ENCODE data around the gene ITPRID1.

Gene ITPRID1

DNA sequence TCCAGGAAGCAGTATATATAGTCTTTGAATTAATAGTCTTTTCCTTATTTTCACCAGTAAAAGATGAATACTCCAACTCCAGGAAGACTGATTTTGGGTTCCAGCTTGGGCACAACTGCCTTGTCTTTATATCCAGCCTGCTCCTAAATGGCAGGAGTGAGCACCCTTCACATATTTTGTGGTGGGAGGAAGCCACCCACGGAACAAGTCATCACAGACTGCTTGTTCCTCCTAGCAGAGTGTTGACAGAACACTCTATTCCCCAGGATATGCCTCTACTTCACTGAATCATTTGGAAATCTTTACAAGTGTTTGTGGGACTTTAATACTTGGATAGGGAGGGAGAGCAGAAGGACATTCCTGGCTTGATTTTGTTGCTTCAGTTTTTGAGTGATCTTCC lies 31.7 kb downstream of the ITPRID1 start:
- Mint-ChIP-seq H3K27me3 (no peaks in the 10 kb centered on the region), H3K27ac (no peak overlapping the region), H3K4me1 (no peaks in the 10 kb centered on the region), H3K9me3 (no peaks in the 10 kb centered on the region), H3K36me3 (no peaks in the 10 kb centered on the region), H3K4me3 (no peak overlapping the region)
- no peak for ATAC-seq (replicated peaks)
- DNase-seq: no peak

DNA sequence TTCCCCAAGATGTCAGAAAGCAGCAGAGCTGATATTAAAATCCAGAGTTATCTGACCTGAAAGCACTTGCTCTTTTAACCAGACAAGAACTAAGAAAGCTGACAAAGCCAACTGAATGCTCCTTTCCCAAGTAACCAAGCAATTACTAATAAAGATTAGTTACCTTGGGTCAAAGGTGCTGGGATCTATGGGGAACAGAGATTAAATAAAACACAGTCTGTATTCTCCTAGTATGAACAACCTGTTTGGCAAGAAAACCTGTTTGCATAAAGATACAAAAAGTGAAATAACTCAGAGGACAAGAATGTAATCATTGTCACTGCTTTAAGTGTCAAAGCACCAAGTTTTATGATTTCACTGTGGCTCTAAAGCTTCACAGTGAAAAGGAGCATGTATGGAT lies 35.7 kb downstream of the ITPRID1 start:
- Mint-ChIP-seq H3K36me3 (no peaks in the 10 kb centered on the region), H3K27ac (no peak overlapping the region), H3K27me3 (no peaks in the 10 kb centered on the region), H3K4me3 (no peak overlapping the region), H3K9me3 (peaks cover 0 to 1% of the 10 kb centered on the region in 2 donors), H3K4me1 (no peaks in the 10 kb centered on the region)
- no peak for DNase-seq
- ATAC-seq (replicated peaks): no peak

GRCh38 chr7:31550432-31550831 lies 36.5 kb downstream of the ITPRID1 start:
- peaks cover 0 to 1% of the 10 kb centered on the region in 2 donors for H3K9me3 Mint-ChIP-seq
- no peak overlapping the region for H3K4me3 Mint-ChIP-seq
- H3K27ac Mint-ChIP-seq: no peak overlapping the region
- H3K27me3 Mint-ChIP-seq: no peaks in the 10 kb centered on the region
- no peaks in the 10 kb centered on the region for H3K36me3 Mint-ChIP-seq
- H3K4me1 Mint-ChIP-seq: no peaks in the 10 kb centered on the region
- ATAC-seq (replicated peaks) (no peak), DNase-seq (no peak)

DNA sequence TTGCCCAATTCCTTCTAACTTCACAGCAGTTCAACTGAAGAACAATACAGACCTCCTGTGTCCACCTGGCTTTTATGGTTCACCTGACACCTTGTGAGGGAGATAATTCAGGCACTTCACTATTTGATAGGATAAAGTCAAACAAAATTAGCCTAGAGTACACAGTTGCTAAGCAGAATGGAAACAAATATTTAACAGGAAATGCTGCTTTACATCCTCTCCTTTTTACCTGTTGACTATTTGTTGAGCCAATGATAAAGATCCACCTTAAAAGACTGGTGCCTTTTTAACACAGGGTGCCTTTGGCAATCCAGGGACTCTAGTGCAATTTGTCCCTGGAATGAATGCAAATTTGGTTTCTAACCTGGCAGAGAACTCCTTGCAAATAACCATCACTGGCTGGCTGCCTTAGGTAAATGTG lies 39.8 kb downstream of the ITPRID1 start:
- peaks cover 0 to 1% of the 10 kb centered on the region in 2 donors for H3K9me3 Mint-ChIP-seq
- H3K27ac Mint-ChIP-seq: no peak overlapping the region
- no peak overlapping the region for H3K4me3 Mint-ChIP-seq
- no peaks in the 10 kb centered on the region for H3K4me1 Mint-ChIP-seq
- ATAC-seq (replicated peaks): no peak
- H3K36me3 Mint-ChIP-seq: no peaks in the 10 kb centered on the region
- DNase-seq: no peak
- no peaks in the 10 kb centered on the region for H3K27me3 Mint-ChIP-seq

GRCh38 chr7:31562002-31562401 lies 48.1 kb downstream of the ITPRID1 start:
- H3K4me3 Mint-ChIP-seq: no peak overlapping the region
- DNase-seq (no peak), ATAC-seq (replicated peaks) (no peak)
- no peaks in the 10 kb centered on the region for H3K27me3 Mint-ChIP-seq
- no peak overlapping the region for H3K27ac Mint-ChIP-seq
- H3K9me3 Mint-ChIP-seq: no peaks in the 10 kb centered on the region
- H3K4me1 Mint-ChIP-seq: no peaks in the 10 kb centered on the region
- H3K36me3 Mint-ChIP-seq: no peaks in the 10 kb centered on the region

- no peak overlapping the region for H3K4me3 Mint-ChIP-seq
- ATAC-seq (replicated peaks) (no peak), DNase-seq (no peak)
- H3K9me3 Mint-ChIP-seq: no peaks in the 10 kb centered on the region
- no peaks in the 10 kb centered on the region for H3K27me3 Mint-ChIP-seq
- H3K36me3 Mint-ChIP-seq: no peaks in the 10 kb centered on the region
- H3K27ac Mint-ChIP-seq: no peak overlapping the region
- no peaks in the 10 kb centered on the region for H3K4me1 Mint-ChIP-seq
These were observed 49.6 kb downstream of the ITPRID1 start for GRCh38 chr7:31563522-31563921.

GRCh38 chr7:31563951-31564350 lies 50.1 kb downstream of the ITPRID1 start:
- no peaks in the 10 kb centered on the region for H3K27me3 Mint-ChIP-seq
- no peak overlapping the region for H3K4me3 Mint-ChIP-seq
- no peaks in the 10 kb centered on the region for H3K4me1 Mint-ChIP-seq
- DNase-seq (no peak), ATAC-seq (replicated peaks) (no peak)
- H3K27ac Mint-ChIP-seq: no peak overlapping the region
- no peaks in the 10 kb centered on the region for H3K9me3 Mint-ChIP-seq
- no peaks in the 10 kb centered on the region for H3K36me3 Mint-ChIP-seq

GRCh38 chr7:31564661-31565060 lies 50.8 kb downstream of the ITPRID1 start:
- Mint-ChIP-seq H3K36me3 (no peaks in the 10 kb centered on the region), H3K4me3 (no peak overlapping the region), H3K4me1 (no peaks in the 10 kb centered on the region), H3K27me3 (no peaks in the 10 kb centered on the region), H3K9me3 (no peaks in the 10 kb centered on the region), H3K27ac (no peak overlapping the region)
- ATAC-seq (replicated peaks) (no peak), DNase-seq (no peak)

DNA sequence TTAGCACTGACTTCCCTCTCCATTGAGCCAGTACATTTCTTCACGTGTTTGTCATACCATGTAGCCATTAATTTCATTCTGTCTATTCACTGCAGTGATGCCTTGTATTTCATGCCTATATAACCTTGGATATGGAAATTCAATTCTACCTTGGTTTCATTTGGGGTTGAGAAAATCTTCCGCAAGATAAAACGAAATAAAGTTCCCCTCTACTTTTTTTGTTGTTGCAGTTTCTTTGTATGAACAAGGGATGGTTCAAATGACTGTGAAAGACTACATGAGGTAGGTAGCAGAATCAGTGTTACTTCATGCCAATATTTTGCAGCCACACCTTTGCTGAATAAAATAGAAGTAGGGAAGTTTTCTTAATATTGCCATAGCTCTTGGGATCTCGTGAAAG lies 55.6 kb downstream of the ITPRID1 start:
- Mint-ChIP-seq H3K4me3 (no peak overlapping the region), H3K4me1 (no peaks in the 10 kb centered on the region), H3K27ac (no peak overlapping the region), H3K36me3 (no peaks in the 10 kb centered on the region), H3K27me3 (no peaks in the 10 kb centered on the region), H3K9me3 (peaks cover 0 to 1% of the 10 kb centered on the region in 2 donors)
- DNase-seq: no peak
- no peak for ATAC-seq (replicated peaks)

- Mint-ChIP-seq H3K4me3 (no peak overlapping the region), H3K27me3 (no peaks in the 10 kb centered on the region), H3K36me3 (no peaks in the 10 kb centered on the region), H3K9me3 (peaks cover 0 to 1% of the 10 kb centered on the region in 2 donors), H3K4me1 (no peaks in the 10 kb centered on the region), H3K27ac (no peak overlapping the region)
- no peak for ATAC-seq (replicated peaks)
- no peak for DNase-seq
These were observed 69.6 kb downstream of the ITPRID1 start for GRCh38 chr7:31583526-31583925.

GRCh38 chr7:31583942-31584341 lies 70.1 kb downstream of the ITPRID1 start:
- Mint-ChIP-seq H3K36me3 (no peaks in the 10 kb centered on the region), H3K9me3 (peaks cover 0 to 1% of the 10 kb centered on the region in 2 donors)

DNA sequence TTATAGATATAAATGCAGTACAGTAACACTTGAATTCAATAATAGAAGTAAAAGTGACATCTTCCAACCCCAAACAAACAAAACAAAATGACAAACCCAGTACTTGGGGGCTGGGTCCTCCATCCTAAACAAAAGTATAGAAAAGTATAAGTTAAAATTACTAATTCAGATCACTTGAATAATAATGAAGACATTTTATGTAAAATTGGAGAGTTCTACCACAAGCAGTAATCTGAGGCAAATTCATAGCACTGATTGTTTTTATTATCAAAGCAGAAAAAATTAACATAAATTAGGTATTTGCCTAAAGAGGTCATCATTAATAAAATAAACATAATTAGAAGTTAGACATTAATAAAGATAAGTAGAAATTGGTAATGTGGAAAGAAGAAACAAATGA lies 81.5 kb downstream of the ITPRID1 start:
- ATAC-seq (replicated peaks) (no peak), DNase-seq (no peak)
- H3K27me3 Mint-ChIP-seq: no peaks in the 10 kb centered on the region
- no peak overlapping the region for H3K27ac Mint-ChIP-seq
- H3K9me3 Mint-ChIP-seq: peaks cover 3 to 4% of the 10 kb centered on the region in 2 donors
- no peaks in the 10 kb centered on the region for H3K36me3 Mint-ChIP-seq
- H3K4me3 Mint-ChIP-seq: no peak overlapping the region
- H3K4me1 Mint-ChIP-seq: no peaks in the 10 kb centered on the region

More at GRCh38 chr7:31583942-31584341, 70.1 kb downstream of the ITPRID1 start:
- Mint-ChIP-seq H3K27me3 (no peaks in the 10 kb centered on the region), H3K4me1 (no peaks in the 10 kb centered on the region), H3K27ac (no peak overlapping the region), H3K4me3 (no peak overlapping the region)
- ATAC-seq (replicated peaks): no peak
- DNase-seq: no peak

GRCh38 chr7:31602041-31602625 lies 88.2 kb downstream of the ITPRID1 start:
- no peak for ATAC-seq (replicated peaks)
- Mint-ChIP-seq H3K27me3 (no peaks in the 10 kb centered on the region), H3K36me3 (no peaks in the 10 kb centered on the region), H3K4me1 (no peaks in the 10 kb centered on the region), H3K4me3 (no peak overlapping the region), H3K27ac (no peak overlapping the region), H3K9me3 (peaks cover 0 to 3% of the 10 kb centered on the region in 2 donors)
- DNase-seq: no peak

DNA sequence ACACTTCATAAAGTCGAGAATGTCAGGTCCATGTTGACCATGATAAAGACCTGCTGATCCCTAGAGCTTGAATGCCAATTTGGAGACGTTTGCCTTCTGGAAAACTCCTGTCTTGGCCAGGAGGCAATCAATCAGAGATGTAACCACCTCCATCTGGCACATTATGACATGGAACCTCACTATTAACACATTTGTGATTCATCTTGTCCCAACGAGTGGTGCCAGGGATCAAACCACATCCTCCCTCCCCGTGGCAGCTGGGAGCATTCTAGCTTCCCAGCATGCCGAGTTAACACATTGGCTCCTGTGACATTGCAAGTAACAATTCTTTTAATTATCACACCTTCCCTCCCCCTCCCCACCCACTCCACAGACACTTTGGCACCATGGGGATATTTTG lies 89.2 kb downstream of the ITPRID1 start:
- no peak overlapping the region for H3K4me3 Mint-ChIP-seq
- peaks cover 0 to 3% of the 10 kb centered on the region in 2 donors for H3K9me3 Mint-ChIP-seq
- H3K27me3 Mint-ChIP-seq: no peaks in the 10 kb centered on the region
- no peaks in the 10 kb centered on the region for H3K4me1 Mint-ChIP-seq
- H3K27ac Mint-ChIP-seq: no peak overlapping the region
- H3K36me3 Mint-ChIP-seq: no peaks in the 10 kb centered on the region
- no peak for ATAC-seq (replicated peaks)
- DNase-seq: no peak

DNA sequence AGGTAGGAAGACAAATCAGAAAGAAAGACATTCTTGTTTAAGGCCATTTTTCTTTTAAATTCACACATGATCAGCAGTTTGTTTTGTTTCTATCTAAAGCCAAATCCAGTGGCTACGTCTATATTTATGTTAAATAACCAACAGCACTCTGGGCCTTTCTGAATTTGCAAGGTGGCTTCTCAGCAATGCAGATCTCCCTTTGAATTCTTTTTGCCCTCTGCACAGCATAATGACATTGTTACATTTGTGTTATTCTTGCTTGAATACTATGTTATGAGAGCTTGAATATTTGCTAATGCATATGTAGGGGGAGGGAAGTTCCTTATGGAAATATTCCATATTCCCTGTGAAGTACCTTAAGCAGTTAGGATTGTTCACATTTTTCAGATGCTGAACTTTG lies 99.7 kb downstream of the ITPRID1 start:
- H3K36me3 Mint-ChIP-seq: no peaks in the 10 kb centered on the region
- H3K9me3 Mint-ChIP-seq: no peaks in the 10 kb centered on the region
- no peak for DNase-seq
- peaks cover 0 to 5% of the 10 kb centered on the region in 2 donors for H3K27me3 Mint-ChIP-seq
- no peak for ATAC-seq (replicated peaks)
- H3K4me1 Mint-ChIP-seq: no peaks in the 10 kb centered on the region
- no peak overlapping the region for H3K4me3 Mint-ChIP-seq
- H3K27ac Mint-ChIP-seq: no peak overlapping the region

DNA sequence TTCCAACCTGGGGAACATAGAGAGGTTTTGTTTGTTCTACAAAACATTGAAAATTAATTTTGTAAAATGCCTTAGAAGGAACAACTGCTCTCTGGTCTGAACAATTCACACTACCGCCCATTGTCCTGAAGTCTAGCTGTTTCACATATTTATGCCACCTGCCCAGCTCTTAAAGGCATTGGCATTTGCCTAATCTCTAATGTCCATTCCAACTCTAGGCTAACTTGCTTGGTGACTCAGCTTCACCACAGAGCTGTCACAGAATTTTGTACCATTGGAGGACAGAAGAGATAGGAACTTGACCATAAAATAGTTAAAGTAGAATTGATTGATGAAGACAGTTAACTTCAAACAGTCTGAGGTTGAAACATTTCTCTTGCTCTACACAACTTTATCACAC lies 119.6 kb downstream of the ITPRID1 start:
- DNase-seq (no peak), ATAC-seq (replicated peaks) (no peak)
- H3K4me3 Mint-ChIP-seq: no peak overlapping the region
- no peaks in the 10 kb centered on the region for H3K27me3 Mint-ChIP-seq
- no peaks in the 10 kb centered on the region for H3K4me1 Mint-ChIP-seq
- no peak overlapping the region for H3K27ac Mint-ChIP-seq
- no peaks in the 10 kb centered on the region for H3K36me3 Mint-ChIP-seq
- H3K9me3 Mint-ChIP-seq: no peaks in the 10 kb centered on the region

All from stimulated activated naive B cell treated with anti-CD40 and anti-IgM and Interleukin-4, amounts not matched to agents 10 μg/mL and 1 μg/mL and 100 μg/mL, for 72 hours (primary cell).